ENCODE measurements around the gene GYG2.

GYG2 gene

GRCh38 chrX:2928191-2928582 is 99.5 kb downstream of the GYG2 start:
- peaks cover 3% of the 10 kb centered on the region for H3K27me3 Mint-ChIP-seq
- peak overlapping the region; percentile 66 for H3K4me3 Mint-ChIP-seq
- no peak overlapping the region for H3K27ac Mint-ChIP-seq
- no peaks in the 10 kb centered on the region for H3K36me3 Mint-ChIP-seq
- no peaks in the 10 kb centered on the region for H3K9me3 Mint-ChIP-seq (ENCODE audit: low read depth)
- peaks cover 4% of the 10 kb centered on the region for H3K4me1 Mint-ChIP-seq (ENCODE audit: low read depth)

DNA sequence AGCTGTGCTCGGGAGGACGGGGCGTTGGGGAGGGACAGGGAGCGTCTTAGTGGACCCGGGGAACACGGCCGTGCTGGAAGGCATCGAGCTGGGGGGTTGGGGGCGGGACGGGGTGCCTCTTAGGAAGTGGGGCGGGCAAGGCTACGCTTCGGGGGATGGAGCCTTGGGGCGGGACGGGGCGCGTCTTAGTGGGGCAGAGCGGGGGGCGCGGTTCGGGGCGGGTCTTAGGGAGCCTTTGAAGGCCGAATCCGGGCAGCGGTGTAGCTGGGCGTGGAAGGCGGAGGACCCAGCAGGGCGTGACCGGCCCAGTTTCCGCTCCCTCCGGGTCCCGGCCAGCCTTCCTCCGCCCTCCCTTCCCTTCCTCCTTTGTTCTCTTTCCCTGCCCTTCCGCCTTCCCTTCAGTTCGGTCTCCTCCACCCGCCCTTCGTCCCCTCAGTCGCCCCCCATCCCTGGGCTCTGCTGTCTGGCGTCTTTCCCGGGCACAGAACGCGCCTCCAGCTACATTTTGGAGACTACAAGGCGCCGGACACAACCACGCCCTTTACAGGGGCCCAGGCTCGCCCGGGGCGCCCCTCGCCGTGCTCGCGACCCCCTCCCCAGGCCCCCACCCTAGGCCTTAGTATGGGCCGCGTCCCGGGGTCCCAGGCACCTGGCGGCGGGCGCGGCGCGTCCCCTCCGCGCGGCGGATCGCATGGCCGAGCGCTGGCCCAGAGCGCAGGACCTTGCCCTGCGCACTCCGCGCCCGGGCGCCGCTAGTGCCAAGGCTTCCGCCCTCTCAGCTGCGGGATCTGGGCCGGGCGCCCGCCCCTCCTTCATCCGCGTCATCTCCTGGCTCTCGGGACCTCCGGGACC is 100.1 kb downstream of the GYG2 start, which contains the start of gene ARSD:
Gene ARSD, minus strand, starts transcription at position 757 of the 852 bp plus-strand sequence. Its CDS starts 64 bp downstream, at position 693.
- Mint-ChIP-seq H3K4me1 (ENCODE audit: low read depth) (peaks cover 4% of the 10 kb centered on the region), H3K4me3 (peak within 1 kb of the TSS; percentile 80), H3K36me3 (no peaks in the 10 kb centered on the region), H3K27ac (no peak within 1 kb of the TSS), H3K27me3 (peaks cover 3% of the 10 kb centered on the region), H3K9me3 (ENCODE audit: low read depth) (no peaks in the 10 kb centered on the region)

- peaks cover 3% of the 10 kb centered on the region for H3K27me3 Mint-ChIP-seq
- no peaks in the 10 kb centered on the region for H3K9me3 Mint-ChIP-seq (ENCODE audit: low read depth)
- peaks cover 4% of the 10 kb centered on the region for H3K4me1 Mint-ChIP-seq (ENCODE audit: low read depth)
- H3K27ac Mint-ChIP-seq, result no peak overlapping the region
- no peak overlapping the region for H3K4me3 Mint-ChIP-seq
- H3K36me3 Mint-ChIP-seq, result no peaks in the 10 kb centered on the region
Measured at GRCh38 chrX:2931155-2931554, 102.4 kb downstream of the GYG2 start.

- H3K4me3 Mint-ChIP-seq, result no peak overlapping the region
- H3K4me1 Mint-ChIP-seq (ENCODE audit: low read depth), result peaks cover 4% of the 10 kb centered on the region
- no peak overlapping the region for H3K27ac Mint-ChIP-seq
- H3K36me3 Mint-ChIP-seq, result no peaks in the 10 kb centered on the region
- no peaks in the 10 kb centered on the region for H3K9me3 Mint-ChIP-seq (ENCODE audit: low read depth)
- peaks cover 3% of the 10 kb centered on the region for H3K27me3 Mint-ChIP-seq
Measured at GRCh38 chrX:2931612-2932011, 102.9 kb downstream of the GYG2 start.
